Measurements from ENCODE around the gene CAMTA1. TPM values are rescaled to one million over a fixed set of nuclear protein-coding genes. Genes with fewer than 3 reads are reported as not detected.

CAMTA1 gene
- total and polyA plus RNA-seq, 12 donors, result 123 to 265 (median 142) TPM

DNA sequence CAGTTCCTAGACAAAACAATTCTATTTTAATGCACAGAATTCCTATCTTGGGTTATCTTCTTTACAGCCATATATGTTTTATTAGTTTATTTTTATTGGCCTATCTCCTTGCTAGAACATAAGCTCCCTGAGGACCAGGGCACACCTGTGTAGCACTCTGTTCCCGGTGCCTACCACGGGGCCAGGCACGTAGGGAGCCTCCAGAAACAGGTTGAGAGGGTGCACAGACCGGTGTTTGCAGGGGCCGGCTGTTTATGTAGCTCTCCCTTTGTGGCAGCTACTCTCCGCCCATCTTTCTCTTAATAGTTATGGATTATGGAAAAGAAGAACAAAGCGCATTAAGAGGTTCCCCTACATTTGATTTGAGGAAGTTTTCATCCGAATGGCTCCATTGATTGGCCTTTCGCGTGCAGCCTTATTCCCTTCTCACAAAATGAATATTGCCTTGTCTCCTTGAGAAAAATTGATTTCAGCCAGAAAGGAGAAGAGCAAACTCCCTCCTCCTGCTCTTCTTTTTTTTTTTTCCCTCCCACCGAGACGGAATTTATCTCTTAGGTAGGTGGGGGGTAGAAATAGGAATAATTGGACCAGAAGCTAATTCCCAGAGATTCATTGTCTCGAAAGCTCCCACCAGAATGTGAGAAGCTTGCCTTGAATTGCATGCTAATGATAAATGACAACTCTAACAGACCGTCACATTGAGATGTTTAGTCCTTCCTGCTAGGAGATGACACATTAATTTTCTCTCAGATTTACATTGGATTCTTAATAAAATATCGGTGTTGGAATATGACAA lies 447.4 kb downstream of the CAMTA1 start:
- H3K36me3 ChIP-seq, result no peaks in the 10 kb centered on the region
- ATAC-seq, result no peak
- TF ChIP-seq, protein P1, sequence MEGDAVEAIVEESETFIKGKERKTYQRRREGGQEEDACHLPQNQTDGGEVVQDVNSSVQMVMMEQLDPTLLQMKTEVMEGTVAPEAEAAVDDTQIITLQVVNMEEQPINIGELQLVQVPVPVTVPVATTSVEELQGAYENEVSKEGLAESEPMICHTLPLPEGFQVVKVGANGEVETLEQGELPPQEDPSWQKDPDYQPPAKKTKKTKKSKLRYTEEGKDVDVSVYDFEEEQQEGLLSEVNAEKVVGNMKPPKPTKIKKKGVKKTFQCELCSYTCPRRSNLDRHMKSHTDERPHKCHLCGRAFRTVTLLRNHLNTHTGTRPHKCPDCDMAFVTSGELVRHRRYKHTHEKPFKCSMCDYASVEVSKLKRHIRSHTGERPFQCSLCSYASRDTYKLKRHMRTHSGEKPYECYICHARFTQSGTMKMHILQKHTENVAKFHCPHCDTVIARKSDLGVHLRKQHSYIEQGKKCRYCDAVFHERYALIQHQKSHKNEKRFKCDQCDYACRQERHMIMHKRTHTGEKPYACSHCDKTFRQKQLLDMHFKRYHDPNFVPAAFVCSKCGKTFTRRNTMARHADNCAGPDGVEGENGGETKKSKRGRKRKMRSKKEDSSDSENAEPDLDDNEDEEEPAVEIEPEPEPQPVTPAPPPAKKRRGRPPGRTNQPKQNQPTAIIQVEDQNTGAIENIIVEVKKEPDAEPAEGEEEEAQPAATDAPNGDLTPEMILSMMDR (IDR thresholded peaks at IDR 0.05), result no peak
- H3K27ac ChIP-seq, result no peak overlapping the region
- no peak overlapping the region for H3K4me3 ChIP-seq
- DNase-seq, result no peak
- no peaks in the 10 kb centered on the region for H3K4me1 ChIP-seq
- no peaks in the 10 kb centered on the region for H3K9me3 ChIP-seq
- H3K27me3 ChIP-seq, result peaks cover 0 to 15% (median 0%) of the 10 kb centered on the region in 7 donors
- intact Hi-C loops (cut with DNase I), result loop anchor here in 2 of 10 donors (10.0 kb wide), 2 partner anchors 202 to 412 kb away; no protein-coding TSS in a partner anchor
- 84 to 86% methylated on average over 15 of the region's 15 CpGs for WGBS, 2 donors

GRCh38 chr1:7233237-7233540 lies 447.9 kb downstream of the CAMTA1 start:
- no peak for ATAC-seq
- intact Hi-C loops (cut with DNase I), result loop anchor here in 2 of 10 donors (10.0 kb wide), 2 partner anchors 202 to 412 kb away; no protein-coding TSS in a partner anchor
- 96 to 97% methylated on average over 6 of the region's 6 CpGs for WGBS, 2 donors

GRCh38 chr1:7233646-7234470 lies 448.6 kb downstream of the CAMTA1 start:
- ATAC-seq (no peak), DNase-seq (no peak)
- TF ChIP-seq, protein P1 (IDR thresholded peaks at IDR 0.05), result no peak
- H3K9me3 ChIP-seq, result no peaks in the 10 kb centered on the region
- no peaks in the 10 kb centered on the region for H3K4me1 ChIP-seq
- H3K4me3 ChIP-seq, result no peak overlapping the region
- H3K27me3 ChIP-seq, result peaks cover 0 to 15% (median 0%) of the 10 kb centered on the region in 7 donors
- intact Hi-C loops (cut with DNase I), result loop anchor here in 2 of 10 donors (10.0 kb wide), 2 partner anchors 201 to 411 kb away; no protein-coding TSS in a partner anchor
- 89 to 92% methylated on average over 28 of the region's 28 CpGs for WGBS, 2 donors
- no peaks in the 10 kb centered on the region for H3K36me3 ChIP-seq
- no peak overlapping the region for H3K27ac ChIP-seq

More at GRCh38 chr1:7233237-7233540, 447.9 kb downstream of the CAMTA1 start:
- Histone ChIP-seq H3K27me3 (peaks cover 0 to 15% (median 0%) of the 10 kb centered on the region in 7 donors), H3K4me3 (no peak overlapping the region), H3K27ac (no peak overlapping the region), H3K4me1 (no peaks in the 10 kb centered on the region), H3K36me3 (no peaks in the 10 kb centered on the region), H3K9me3 (no peaks in the 10 kb centered on the region)
- TF ChIP-seq, protein P1 (IDR thresholded peaks at IDR 0.05), result no peak
- DNase-seq, result no peak

DNA sequence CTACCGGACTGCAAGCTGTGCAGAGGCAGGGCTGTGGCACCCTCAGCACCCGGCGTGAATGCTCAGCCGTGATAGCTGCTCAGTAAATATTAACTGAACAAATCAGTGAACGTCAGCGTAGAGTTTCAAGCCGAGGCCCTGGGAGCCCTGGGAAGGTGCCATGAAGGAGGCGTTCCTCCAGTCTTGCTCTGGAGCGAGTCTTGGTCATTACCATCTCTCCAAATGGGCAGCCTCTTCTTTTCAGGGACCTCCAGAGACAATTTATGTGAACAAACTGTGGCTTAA lies 449.2 kb downstream of the CAMTA1 start:
- intact Hi-C loops (cut with DNase I), result loop anchor here in 2 of 10 donors (10.0 kb wide), 2 partner anchors 200 to 410 kb away; no protein-coding TSS in a partner anchor

More for the DNA sequence above, 449.2 kb downstream of the CAMTA1 start:
- 90 to 92% methylated on average over 9 of the region's 9 CpGs for WGBS, 2 donors
- H3K9me3 ChIP-seq, result no peaks in the 10 kb centered on the region
- TF ChIP-seq, protein P1 (IDR thresholded peaks at IDR 0.05), result no peak
- H3K4me1 ChIP-seq, result no peaks in the 10 kb centered on the region
- no peak overlapping the region for H3K4me3 ChIP-seq
- DNase-seq, result no peak
- H3K27ac ChIP-seq, result no peak overlapping the region
- H3K36me3 ChIP-seq, result no peaks in the 10 kb centered on the region
- peaks cover 0 to 15% (median 0%) of the 10 kb centered on the region in 7 donors for H3K27me3 ChIP-seq
- no peak for ATAC-seq
